Measurements from ENCODE around the gene SHOX.

The SHOX gene

DNA sequence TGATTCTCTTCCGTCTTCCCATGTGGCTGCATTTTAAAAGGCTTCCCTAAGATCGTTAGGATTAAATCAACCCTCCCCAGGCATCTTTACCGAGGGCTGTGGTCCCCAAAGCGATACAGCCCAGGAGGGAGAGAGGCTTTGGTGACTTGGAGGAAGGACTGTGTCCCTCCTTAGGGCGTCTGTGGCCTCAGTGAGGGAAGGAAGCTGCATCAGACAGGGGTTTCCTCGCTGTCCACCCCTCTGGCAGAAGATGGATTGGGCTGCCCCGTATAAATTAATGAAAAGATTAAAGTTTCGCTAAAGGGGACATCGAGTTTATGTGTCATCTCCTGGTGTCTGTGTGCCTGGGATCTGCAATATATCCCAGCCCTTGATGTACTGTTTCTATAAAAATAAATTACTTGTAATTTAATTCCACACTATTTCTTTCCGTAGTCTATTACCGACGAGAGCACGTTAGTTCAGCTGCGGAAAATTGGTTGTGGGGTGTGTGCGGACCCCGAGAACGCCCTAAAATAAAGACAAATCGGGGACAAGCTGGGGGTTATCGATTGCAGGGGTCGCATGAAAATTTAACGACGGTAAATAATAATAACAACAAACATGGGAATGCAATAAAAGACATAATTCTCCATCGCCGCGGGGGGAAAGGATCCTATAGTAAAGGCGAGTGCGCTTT lies 6.5 kb downstream of the SHOX start:
- Mint-ChIP-seq H3K9me3 (peaks cover 3% of the 10 kb centered on the region), H3K4me3 (peak overlapping the region; percentile 25 to 51 (median 43)), H3K27ac (no peak overlapping the region), H3K4me1 (peaks cover 19% of the 10 kb centered on the region), H3K36me3 (ENCODE audit: low read depth) (no peaks in the 10 kb centered on the region), H3K27me3 (ENCODE audit: low read depth) (peaks cover 94% of the 10 kb centered on the region)
- TF ChIP-seq, protein P1, sequence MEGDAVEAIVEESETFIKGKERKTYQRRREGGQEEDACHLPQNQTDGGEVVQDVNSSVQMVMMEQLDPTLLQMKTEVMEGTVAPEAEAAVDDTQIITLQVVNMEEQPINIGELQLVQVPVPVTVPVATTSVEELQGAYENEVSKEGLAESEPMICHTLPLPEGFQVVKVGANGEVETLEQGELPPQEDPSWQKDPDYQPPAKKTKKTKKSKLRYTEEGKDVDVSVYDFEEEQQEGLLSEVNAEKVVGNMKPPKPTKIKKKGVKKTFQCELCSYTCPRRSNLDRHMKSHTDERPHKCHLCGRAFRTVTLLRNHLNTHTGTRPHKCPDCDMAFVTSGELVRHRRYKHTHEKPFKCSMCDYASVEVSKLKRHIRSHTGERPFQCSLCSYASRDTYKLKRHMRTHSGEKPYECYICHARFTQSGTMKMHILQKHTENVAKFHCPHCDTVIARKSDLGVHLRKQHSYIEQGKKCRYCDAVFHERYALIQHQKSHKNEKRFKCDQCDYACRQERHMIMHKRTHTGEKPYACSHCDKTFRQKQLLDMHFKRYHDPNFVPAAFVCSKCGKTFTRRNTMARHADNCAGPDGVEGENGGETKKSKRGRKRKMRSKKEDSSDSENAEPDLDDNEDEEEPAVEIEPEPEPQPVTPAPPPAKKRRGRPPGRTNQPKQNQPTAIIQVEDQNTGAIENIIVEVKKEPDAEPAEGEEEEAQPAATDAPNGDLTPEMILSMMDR (IDR thresholded peaks at IDR 0.05; ENCODE audit: unreplicated experiment in 3 of 3): no peak

DNA sequence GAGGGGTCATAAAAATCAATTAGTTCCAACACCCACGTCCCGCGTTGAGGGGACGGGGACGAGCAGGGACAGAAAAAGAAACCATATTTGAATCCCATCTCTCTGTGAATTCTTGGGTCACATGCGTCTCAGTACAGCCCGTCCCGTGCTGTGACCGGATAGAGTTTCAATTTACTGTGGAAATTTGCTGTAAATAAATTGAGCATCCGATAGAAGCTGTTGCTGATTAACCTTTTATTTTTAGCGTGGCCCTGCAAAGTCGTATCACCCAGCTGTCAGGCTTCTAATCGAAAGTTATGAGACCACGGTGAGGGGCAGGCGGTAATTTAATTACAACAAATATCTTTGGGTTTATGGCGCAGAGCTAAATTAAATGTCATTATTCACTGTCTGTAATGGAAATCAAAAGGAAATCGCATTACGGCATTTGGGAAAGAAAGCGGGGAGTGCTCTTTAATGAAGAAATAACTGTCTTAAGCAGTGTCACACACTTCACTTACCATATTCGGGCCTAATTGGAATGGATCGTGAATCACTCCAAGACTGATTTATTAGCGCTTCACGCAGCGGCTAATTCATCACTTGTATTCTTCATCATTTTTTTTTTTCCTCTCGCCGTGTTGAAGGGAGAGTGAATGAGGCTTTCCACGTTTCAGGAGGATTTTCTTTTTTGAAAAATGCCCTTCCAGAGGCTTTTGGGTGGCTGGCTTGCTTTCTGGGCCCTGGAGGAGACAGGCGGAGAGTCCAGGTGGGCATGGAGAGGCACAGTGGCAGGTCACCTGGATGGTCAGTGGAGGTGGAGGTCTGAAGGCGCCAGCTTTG lies 7.3 kb downstream of the SHOX start:
- H3K27me3 Mint-ChIP-seq (ENCODE audit: low read depth): peaks cover 94% of the 10 kb centered on the region
- no peaks in the 10 kb centered on the region for H3K36me3 Mint-ChIP-seq (ENCODE audit: low read depth)
- H3K4me1 Mint-ChIP-seq: peaks cover 19% of the 10 kb centered on the region
- H3K4me3 Mint-ChIP-seq: peak overlapping the region; percentile 25 to 51 (median 43)
- H3K9me3 Mint-ChIP-seq: peaks cover 3% of the 10 kb centered on the region
- TF ChIP-seq, protein P1 (IDR thresholded peaks at IDR 0.05; ENCODE audit: unreplicated experiment in 3 of 3): no peak
- H3K27ac Mint-ChIP-seq: no peak overlapping the region

DNA sequence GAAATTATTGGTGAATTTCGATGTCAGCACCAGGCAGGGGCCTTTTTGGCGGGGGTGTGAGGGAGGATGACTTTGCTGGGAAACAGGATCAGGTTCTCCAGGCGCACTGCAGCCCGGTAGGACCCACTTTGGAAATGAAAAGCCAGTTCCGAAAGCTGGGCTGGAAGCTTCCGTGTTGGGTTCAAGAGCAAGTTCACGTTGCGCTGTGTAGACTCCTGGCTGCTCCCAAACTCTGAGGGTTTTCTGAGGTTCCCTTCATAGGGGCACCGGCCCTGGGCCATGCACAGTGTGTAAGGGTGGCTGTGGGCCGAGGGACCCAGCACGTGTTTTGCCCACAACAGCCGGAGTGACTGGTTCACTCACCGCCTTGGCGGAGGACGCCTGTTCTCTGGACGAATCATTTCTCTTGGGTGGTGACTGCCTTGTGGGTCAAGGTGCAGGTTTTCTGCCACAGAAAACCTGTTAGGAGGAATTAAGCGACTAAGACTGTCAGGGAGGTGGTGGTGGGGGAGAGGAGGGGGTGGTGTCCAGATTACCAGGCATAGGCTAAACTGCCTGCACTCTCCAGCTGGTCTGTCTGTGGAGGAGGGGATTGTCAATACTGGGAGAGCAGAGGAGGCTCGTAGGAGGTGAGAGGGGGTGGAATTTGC lies 8.0 kb downstream of the SHOX start:
- Mint-ChIP-seq H3K4me3 (peak overlapping the region; percentile 5 to 40 (median 20)), H3K27me3 (ENCODE audit: low read depth) (peaks cover 94% of the 10 kb centered on the region), H3K4me1 (peaks cover 19% of the 10 kb centered on the region), H3K27ac (no peak overlapping the region), H3K36me3 (ENCODE audit: low read depth) (no peaks in the 10 kb centered on the region), H3K9me3 (peaks cover 3% of the 10 kb centered on the region)
- TF ChIP-seq, protein P1 (IDR thresholded peaks at IDR 0.05; ENCODE audit: unreplicated experiment in 3 of 3): no peak

DNA sequence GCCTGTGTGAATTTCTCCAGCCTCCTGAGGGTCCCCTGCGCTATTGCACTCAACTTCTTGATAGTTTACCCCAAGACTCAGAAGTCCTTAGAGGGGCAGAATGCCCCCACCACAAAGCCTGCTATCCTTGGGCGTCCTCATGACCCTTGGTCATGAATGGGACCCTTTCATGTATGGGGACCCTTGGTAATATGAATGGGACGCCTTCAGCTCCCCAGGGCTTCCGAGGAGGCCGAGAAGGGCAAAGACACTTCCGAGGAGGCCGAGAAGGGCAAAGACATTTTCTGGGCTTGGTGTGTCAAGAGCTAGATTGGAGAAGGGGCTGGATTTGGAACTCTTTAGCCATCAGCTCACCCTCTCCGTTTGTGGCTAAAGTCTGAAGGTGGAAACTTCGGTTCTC lies 8.6 kb downstream of the SHOX start:
- peak overlapping the region in 1 of 3 experiments; percentile 40 for H3K4me3 Mint-ChIP-seq
- peaks cover 94% of the 10 kb centered on the region for H3K27me3 Mint-ChIP-seq (ENCODE audit: low read depth)
- peaks cover 3% of the 10 kb centered on the region for H3K9me3 Mint-ChIP-seq
- H3K36me3 Mint-ChIP-seq (ENCODE audit: low read depth): no peaks in the 10 kb centered on the region
- peaks cover 19% of the 10 kb centered on the region for H3K4me1 Mint-ChIP-seq
- H3K27ac Mint-ChIP-seq: no peak overlapping the region
- TF ChIP-seq, protein P1 (IDR thresholded peaks at IDR 0.05; ENCODE audit: unreplicated experiment in 3 of 3): no peak

DNA sequence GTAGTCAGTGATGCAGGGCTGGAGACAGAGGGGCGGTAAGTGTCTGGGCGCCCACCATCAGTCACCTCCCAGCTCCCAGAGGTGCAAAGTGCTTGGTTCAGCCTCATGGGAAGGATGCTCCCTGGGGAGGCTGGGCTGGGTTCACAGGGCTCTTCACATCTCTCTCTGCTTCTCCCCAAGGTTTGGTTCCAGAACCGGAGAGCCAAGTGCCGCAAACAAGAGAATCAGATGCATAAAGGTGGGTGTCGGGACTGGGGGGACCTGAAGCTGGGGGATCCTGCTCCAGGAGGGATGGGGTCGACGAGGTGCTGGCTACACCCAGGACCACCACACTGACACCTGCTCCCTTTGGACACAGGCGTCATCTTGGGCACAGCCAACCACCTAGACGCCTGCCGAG lies 10.1 kb downstream of the SHOX start:
- H3K9me3 Mint-ChIP-seq: peaks cover 3% of the 10 kb centered on the region
- no peaks in the 10 kb centered on the region for H3K36me3 Mint-ChIP-seq (ENCODE audit: low read depth)
- peaks cover 22% of the 10 kb centered on the region for H3K4me1 Mint-ChIP-seq
- H3K27ac Mint-ChIP-seq: no peak overlapping the region
- H3K4me3 Mint-ChIP-seq: no peak overlapping the region
- TF ChIP-seq, protein P1 (IDR thresholded peaks at IDR 0.05; ENCODE audit: unreplicated experiment in 3 of 3): no peak
- peaks cover 91% of the 10 kb centered on the region for H3K27me3 Mint-ChIP-seq (ENCODE audit: low read depth)
